HCT116 (cell line): Measurements from ENCODE around the gene SPPL2C. TPM values are rescaled to one million over a fixed set of nuclear protein-coding genes. Genes with fewer than 3 reads are reported as not detected.

ENCODE experiments used
- ATAC-seq: fragments of 200-7000 bp; cut with Tn5 transposase; 2 replicates; pipeline ENCODE4 v1.9.1; 2020; ENCODE audit warnings: mild to moderate bottlenecking, moderate library complexity
- BruUV-seq: library from RNA; stranded (reverse); fragments of 400-500 nt; replicated peaks from 2 replicates; lab custom pipeline; 2021; lab: Mats Ljungman, UMichigan
- CTCF ChIA-PET: fragments of 300-600 bp; sonication (Branson Sonifier 250); formaldehyde crosslinking; loops from one replicate; lab custom pipeline; 2021; ENCODE audit warnings: antibody characterized with exemption; lab: Charles Lee
- POLR2A ChIA-PET: fragments of 300-600, 350-600 bp; sonication (Branson Sonifier 250); formaldehyde crosslinking; loops from one replicate; lab custom pipeline; 2021; ENCODE audit warnings: antibody characterized with exemption; lab: Charles Lee
- RAD21 ChIA-PET, 2 experiments: fragments of 300-600 bp; sonication (Branson Sonifier 250); formaldehyde crosslinking; loops; one replicate each; lab custom pipeline; 2023; ENCODE audit warnings: low total read pairs in 2 of 2; ENCODE audit not compliant: uncharacterized antibody in 2 of 2, unreplicated experiment in 2 of 2, low non-redundant PET in 1 of 2; lab: Charles Lee
- DNase-seq: peaks from one replicate; pipeline ENCODE4 v3.0.0-alpha.2; 2010; ENCODE audit warnings: low read depth, low spot score
- H2AFZ ChIP-seq: fragments of 200-600 bp; shearing (Covaris generic), sonication (generic); 2 replicates; pipeline ENCODE4 v1.6.1; 2017; ENCODE audit warnings: low read depth, mixed run types, mixed read lengths, antibody characterized with exemption, low read length; ENCODE audit not compliant: poor library complexity, severe bottlenecking
- H3K27ac ChIP-seq: 2 replicates; pipeline ENCODE4 v1.5.1; 2012; ENCODE audit warnings: low read depth, low read length
- H3K27me3 ChIP-seq: fragments of 200-600 bp; sonication (generic); 2 replicates; pipeline ENCODE4 v1.6.1; 2016; ENCODE audit warnings: mixed run types, low read length, mixed read lengths; ENCODE audit not compliant: insufficient read depth
- H3K36me3 ChIP-seq, 2 experiments: fragments of 200-500 bp in 1 of 2; fragments of 200-600 bp in 1 of 2; sonication (Bioruptor generic) in 1 of 2; sonication (generic) in 1 of 2; 2 replicates each; pipeline versions ENCODE4 v1.5.1 to v1.6.1; 2014 to 2016; ENCODE audit warnings: low read length in 2 of 2, inconsistent platforms in 1 of 2, mixed read lengths in 1 of 2, mixed run types in 1 of 2; ENCODE audit not compliant: insufficient read depth in 2 of 2, control insufficient read depth in 1 of 2
- H3K4me1 ChIP-seq, 2 experiments: fragments of 200-600 bp in 1 of 2; sonication (generic) in 1 of 2; 2 replicates each; pipeline versions ENCODE4 v1.5.1 to v1.6.1; 2012 to 2017; ENCODE audit warnings: low read length in 2 of 2, inconsistent platforms in 1 of 2, mild to moderate bottlenecking in 1 of 2, mixed read lengths in 1 of 2, mixed run types in 1 of 2, moderate library complexity in 1 of 2; ENCODE audit not compliant: insufficient read depth in 2 of 2, control insufficient read depth in 1 of 2
- H3K4me2 ChIP-seq: fragments of 200-600 bp; sonication (generic); 2 replicates; pipeline ENCODE4 v1.6.1; 2017; ENCODE audit warnings: mixed run types, low read length, mixed read lengths
- H3K4me3 ChIP-seq, 2 experiments: fragments of 200-600 bp in 1 of 2; sonication (generic) in 1 of 2; replicated peaks in 1 of 2; 2 replicates each; pipeline ENCODE4 v1.5.1; 2011 to 2016; ENCODE audit warnings: low read length in 2 of 2, control low read depth in 1 of 2, low read depth in 1 of 2, mild to moderate bottlenecking in 1 of 2, mixed read lengths in 1 of 2, mixed run types in 1 of 2
- H3K79me2 ChIP-seq: fragments of 200-600 bp; sonication (generic); 2 replicates; pipeline ENCODE4 v1.6.1; 2017; ENCODE audit warnings: mild to moderate bottlenecking, mixed run types, low read length, moderate library complexity, mixed read lengths; ENCODE audit not compliant: insufficient read depth
- H3K9ac ChIP-seq: fragments of 200-600 bp; sonication (generic); 2 replicates; pipeline ENCODE4 v1.6.1; 2016; ENCODE audit warnings: low read length, mixed read lengths
- H3K9me2 ChIP-seq: fragments of 200-600 bp; sonication (generic), shearing (Covaris generic); 2 replicates; pipeline ENCODE4 v1.6.1; 2017; ENCODE audit warnings: mixed run types, mild to moderate bottlenecking, moderate library complexity; ENCODE audit not compliant: insufficient read depth
- H3K9me3 ChIP-seq, 2 experiments: fragments of 200-500 bp in 1 of 2; fragments of 200-600 bp in 1 of 2; sonication (Bioruptor generic) in 1 of 2; sonication (generic) in 1 of 2; 2 replicates each; pipeline ENCODE4 v1.6.1; 2014 to 2017; ENCODE audit warnings: low read length in 2 of 2, mixed read lengths in 2 of 2, inconsistent platforms in 1 of 2, low read depth in 1 of 2, mild to moderate bottlenecking in 1 of 2, mixed run types in 1 of 2, moderate library complexity in 1 of 2; ENCODE audit not compliant: control insufficient read depth in 1 of 2, insufficient read depth in 1 of 2
- H4K20me1 ChIP-seq: fragments of 200-600 bp; sonication (generic), shearing (Covaris generic); 2 replicates; pipeline ENCODE4 v1.6.1; 2017; ENCODE audit warnings: mixed run types, mild to moderate bottlenecking, moderate library complexity; ENCODE audit not compliant: insufficient read depth
- CBX3 ChIP-seq: IDR thresholded peaks from 2 replicates; pipeline ENCODE4 v1.6.1; 2012; ENCODE audit warnings: low read depth
- EGR1 ChIP-seq: IDR thresholded peaks from 2 replicates; pipeline ENCODE4 v1.6.1; 2012; ENCODE audit warnings: low read depth
- EZH2phosphoT487 ChIP-seq: fragments of 200-600 bp; IDR thresholded peaks from 2 replicates; pipeline ENCODE4 v1.6.1; 2018; ENCODE audit warnings: antibody characterized with exemption, borderline replicate concordance
- RAD21 ChIP-seq: IDR thresholded peaks from 2 replicates; pipeline ENCODE4 v1.6.1; 2012; ENCODE audit warnings: low read depth, mild to moderate bottlenecking
- TCF7L2 ChIP-seq: IDR thresholded peaks from 2 replicates; pipeline ENCODE4 v1.7.0; 2011; ENCODE audit warnings: borderline replicate concordance, inconsistent platforms; ENCODE audit not compliant: insufficient read depth, insufficient read length; ENCODE audit errors: extremely low read depth
- intact Hi-C: fragments of 100-400 bp; cut with micrococcal nuclease; formaldehyde crosslinking; loops from 2 replicates; pipeline ENCODE4 v1.10.0; 2022
- total RNA-seq: library from RNA; stranded (reverse); gene quantifications from one replicate; pipeline ENCODE4 v1.2.1, GENCODE V29; 2021; ENCODE audit not compliant: unreplicated experiment
- TF ChIP-seq, protein P1 (sequence below): IDR thresholded peaks from 2 replicates; pipeline ENCODE4 v1.6.1; 2011; ENCODE audit warnings: mild to moderate bottlenecking, low read length, moderate library complexity; ENCODE audit not compliant: insufficient replicate concordance; ENCODE audit errors: extremely low read depth
- TF ChIP-seq, protein P2 (sequence below): IDR thresholded peaks from 2 replicates; pipeline ENCODE4 v1.6.1; 2012
- TF ChIP-seq, protein P3 (sequence below), 3 experiments: fragments of 200-600 bp in 1 of 3; sonication (generic) in 1 of 3; IDR thresholded peaks in 2 of 3; conservative IDR thresholded peaks in 1 of 3; 2 replicates each; pipeline ENCODE4 v1.5.1; 2012 to 2017; ENCODE audit warnings: low read depth in 2 of 3, low read length in 2 of 3, antibody characterized with exemption in 1 of 3, borderline replicate concordance in 1 of 3, control low read depth in 1 of 3, mild to moderate bottlenecking in 1 of 3, mixed read lengths in 1 of 3, mixed run types in 1 of 3, moderate library complexity in 1 of 3; ENCODE audit not compliant: insufficient read depth in 1 of 3

SPPL2C gene
- total RNA-seq, 1 experiment from 2014 or later: not detected

DNA sequence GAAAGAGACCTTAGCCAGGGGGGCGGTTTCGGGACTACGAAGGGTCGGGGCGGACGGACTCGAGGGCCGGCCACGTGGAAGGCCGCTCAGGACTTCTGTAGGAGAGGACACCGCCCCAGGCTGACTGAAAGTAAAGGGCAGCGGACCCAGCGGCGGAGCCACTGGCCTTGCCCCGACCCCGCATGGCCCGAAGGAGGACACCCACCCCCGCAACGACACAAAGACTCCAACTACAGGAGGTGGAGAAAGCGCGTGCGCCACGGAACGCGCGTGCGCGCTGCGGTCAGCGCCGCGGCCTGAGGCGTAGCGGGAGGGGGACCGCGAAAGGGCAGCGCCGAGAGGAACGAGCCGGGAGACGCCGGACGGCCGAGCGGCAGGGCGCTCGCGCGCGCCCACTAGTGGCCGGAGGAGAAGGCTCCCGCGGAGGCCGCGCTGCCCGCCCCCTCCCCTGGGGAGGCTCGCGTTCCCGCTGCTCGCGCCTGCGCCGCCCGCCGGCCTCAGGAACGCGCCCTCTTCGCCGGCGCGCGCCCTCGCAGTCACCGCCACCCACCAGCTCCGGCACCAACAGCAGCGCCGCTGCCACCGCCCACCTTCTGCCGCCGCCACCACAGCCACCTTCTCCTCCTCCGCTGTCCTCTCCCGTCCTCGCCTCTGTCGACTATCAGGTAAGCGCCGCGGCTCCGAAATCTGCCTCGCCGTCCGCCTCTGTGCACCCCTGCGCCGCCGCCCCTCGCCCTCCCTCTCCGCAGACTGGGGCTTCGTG lies 49.5 kb downstream of the SPPL2C start, which contains the start of gene MAPT (continued):
- TF ChIP-seq, protein P1, sequence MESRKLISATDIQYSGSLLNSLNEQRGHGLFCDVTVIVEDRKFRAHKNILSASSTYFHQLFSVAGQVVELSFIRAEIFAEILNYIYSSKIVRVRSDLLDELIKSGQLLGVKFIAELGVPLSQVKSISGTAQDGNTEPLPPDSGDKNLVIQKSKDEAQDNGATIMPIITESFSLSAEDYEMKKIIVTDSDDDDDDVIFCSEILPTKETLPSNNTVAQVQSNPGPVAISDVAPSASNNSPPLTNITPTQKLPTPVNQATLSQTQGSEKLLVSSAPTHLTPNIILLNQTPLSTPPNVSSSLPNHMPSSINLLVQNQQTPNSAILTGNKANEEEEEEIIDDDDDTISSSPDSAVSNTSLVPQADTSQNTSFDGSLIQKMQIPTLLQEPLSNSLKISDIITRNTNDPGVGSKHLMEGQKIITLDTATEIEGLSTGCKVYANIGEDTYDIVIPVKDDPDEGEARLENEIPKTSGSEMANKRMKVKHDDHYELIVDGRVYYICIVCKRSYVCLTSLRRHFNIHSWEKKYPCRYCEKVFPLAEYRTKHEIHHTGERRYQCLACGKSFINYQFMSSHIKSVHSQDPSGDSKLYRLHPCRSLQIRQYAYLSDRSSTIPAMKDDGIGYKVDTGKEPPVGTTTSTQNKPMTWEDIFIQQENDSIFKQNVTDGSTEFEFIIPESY: no peak

DNA sequence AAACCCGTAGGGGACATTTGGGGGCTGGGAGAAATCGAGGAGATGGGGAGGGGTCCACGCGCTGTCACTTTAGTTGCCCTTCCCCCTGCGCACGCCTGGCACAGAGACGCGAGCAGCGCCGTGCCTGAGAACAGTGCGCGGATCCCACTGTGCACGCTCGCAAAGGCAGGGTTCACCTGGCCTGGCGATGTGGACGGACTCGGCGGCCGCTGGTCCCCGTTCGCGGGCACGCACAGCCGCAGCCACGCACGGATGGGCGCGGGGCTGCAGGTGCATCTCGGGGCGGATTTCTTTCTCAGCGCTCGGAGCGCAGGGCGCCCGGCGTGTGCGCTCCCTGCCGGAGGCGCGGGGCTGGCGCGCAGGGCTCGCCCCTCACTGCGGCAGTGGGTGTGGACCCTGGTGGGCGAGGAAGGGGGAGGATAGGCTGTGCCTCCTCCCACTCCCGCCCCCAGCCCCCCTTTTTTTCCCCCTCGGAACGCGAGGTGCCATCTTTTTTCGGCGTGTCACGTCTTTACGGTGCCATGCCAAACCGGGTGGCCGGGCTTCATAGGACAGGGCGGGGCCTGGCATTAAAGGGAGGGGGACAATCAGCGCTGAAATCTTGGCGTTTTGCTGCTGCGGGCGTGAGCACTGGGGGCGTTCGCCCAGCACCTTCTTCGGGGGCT lies 50.8 kb downstream of the SPPL2C start:
- Histone ChIP-seq H2AFZ (no peak overlapping the region), H3K27me3 (no peaks in the 10 kb centered on the region), H4K20me1 (no peaks in the 10 kb centered on the region), H3K27ac (no peak overlapping the region; the same call in 1 of the 2 replicates), H3K4me2 (peak overlapping the region; percentile 98), H3K9me3 (no peaks in the 10 kb centered on the region), H3K4me1 (peaks cover 3 to 20% of the 10 kb centered on the region in 2 experiments; a peak in 2 of 4 replicates), H3K4me3 (peak overlapping the region; percentile 82 to 93), H3K36me3 (no peaks in the 10 kb centered on the region), H3K9ac (peak overlapping the region; percentile 77), H3K79me2 (0 out of 2 replicates have a peak, but pooled peaks cover 4% of the 10 kb centered on the region), H3K9me2 (no peaks in the 10 kb centered on the region)
- ChIA-PET POLR2A (no interaction called here), RAD21 (no interaction called here), CTCF (no interaction called here)
- DNase-seq (no peak), ATAC-seq (no peak)
- TF ChIP-seq RAD21: no peak
- TF ChIP-seq TCF7L2: no peak
- TF ChIP-seq, protein P2, sequence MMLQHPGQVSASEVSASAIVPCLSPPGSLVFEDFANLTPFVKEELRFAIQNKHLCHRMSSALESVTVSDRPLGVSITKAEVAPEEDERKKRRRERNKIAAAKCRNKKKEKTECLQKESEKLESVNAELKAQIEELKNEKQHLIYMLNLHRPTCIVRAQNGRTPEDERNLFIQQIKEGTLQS: no peak
- TF ChIP-seq, protein P1: no peak
- TF ChIP-seq EGR1: no peak
- no peak for TF ChIP-seq CBX3
- TF ChIP-seq, protein P3, sequence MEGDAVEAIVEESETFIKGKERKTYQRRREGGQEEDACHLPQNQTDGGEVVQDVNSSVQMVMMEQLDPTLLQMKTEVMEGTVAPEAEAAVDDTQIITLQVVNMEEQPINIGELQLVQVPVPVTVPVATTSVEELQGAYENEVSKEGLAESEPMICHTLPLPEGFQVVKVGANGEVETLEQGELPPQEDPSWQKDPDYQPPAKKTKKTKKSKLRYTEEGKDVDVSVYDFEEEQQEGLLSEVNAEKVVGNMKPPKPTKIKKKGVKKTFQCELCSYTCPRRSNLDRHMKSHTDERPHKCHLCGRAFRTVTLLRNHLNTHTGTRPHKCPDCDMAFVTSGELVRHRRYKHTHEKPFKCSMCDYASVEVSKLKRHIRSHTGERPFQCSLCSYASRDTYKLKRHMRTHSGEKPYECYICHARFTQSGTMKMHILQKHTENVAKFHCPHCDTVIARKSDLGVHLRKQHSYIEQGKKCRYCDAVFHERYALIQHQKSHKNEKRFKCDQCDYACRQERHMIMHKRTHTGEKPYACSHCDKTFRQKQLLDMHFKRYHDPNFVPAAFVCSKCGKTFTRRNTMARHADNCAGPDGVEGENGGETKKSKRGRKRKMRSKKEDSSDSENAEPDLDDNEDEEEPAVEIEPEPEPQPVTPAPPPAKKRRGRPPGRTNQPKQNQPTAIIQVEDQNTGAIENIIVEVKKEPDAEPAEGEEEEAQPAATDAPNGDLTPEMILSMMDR (IDR thresholded peaks at IDR 0.05 in 2 of 3, conservative IDR thresholded peaks at IDR 0.05 in 1 of 3; ENCODE audit: borderline replicate concordance in 1 of 3, insufficient read depth in 1 of 3, low read depth in 2 of 3, low read length in 2 of 3): no peak; a peak in 2 of 6 replicates
- TF ChIP-seq EZH2phosphoT487: no peak
- BruUV-seq: no TSS peak
- intact Hi-C loops: no loop called here
